Activated CD8-positive, alpha-beta memory T cell treated with anti-CD3 and anti-CD28 coated beads for 36 hours (primary cell): ENCODE measurements around the gene PLAGL2. TPM values are rescaled to one million over a fixed set of nuclear protein-coding genes. Genes with fewer than 3 reads are reported as not detected.

ENCODE experiments used
- CTCF ChIA-PET: fragments of 350-600 bp; sonication (Branson Sonifier 250); formaldehyde crosslinking; loops from one replicate; lab custom pipeline; 2021; ENCODE audit warnings: antibody characterized with exemption; lab: Charles Lee
- POLR2A ChIA-PET: fragments of 350-600 bp; sonication (Branson Sonifier 250); formaldehyde crosslinking; loops from one replicate; lab custom pipeline; 2021; ENCODE audit warnings: antibody characterized with exemption; lab: Charles Lee
- total RNA-seq, 2 experiments: library from RNA; stranded (reverse); gene quantifications; one replicate each; pipeline ENCODE4 v1.2.3, GENCODE V29; 2021

PLAGL2 gene
- total RNA-seq, 2 experiments from 2014 or later, result 115 to 117 TPM

- POLR2A ChIA-PET, result interaction anchor here (1.0 to 1.4 kb wide), 2 partner anchors 53 to 91 kb away, joined by 3 to 4 read pairs; no protein-coding TSS in a partner anchor
- CTCF ChIA-PET, result interaction anchor here (0.6 to 1.3 kb wide), 4 partner anchors 8 to 52 kb away, joined by 3 to 4 read pairs (median 4); no protein-coding TSS in a partner anchor
Observed at GRCh38 chr20:32233286-32233685, 25.7 kb upstream of the PLAGL2 start.

GRCh38 chr20:32232326-32232886 is 24.9 kb upstream of the PLAGL2 start:
- CTCF ChIA-PET, result interaction anchor here (0.6 to 1.6 kb wide), 4 partner anchors 9 to 271 kb away, joined by 3 to 4 read pairs (median 4); no protein-coding TSS in a partner anchor
- POLR2A ChIA-PET, result interaction anchor here (0.5 to 1.9 kb wide), 10 partner anchors 25 to 147 kb away, joined by 3 to 5 read pairs (median 4); partner anchors contain the start of genes ASXL1, PLAGL2 and POFUT1

GRCh38 chr20:32231847-32232246 is 24.3 kb upstream of the PLAGL2 start:
- CTCF ChIA-PET, result interaction anchor here (1.3 to 1.6 kb wide), 2 partner anchors 9 to 272 kb away, joined by 4 read pairs; no protein-coding TSS in a partner anchor
- POLR2A ChIA-PET, result interaction anchor here (0.5 to 1.9 kb wide), 9 partner anchors 25 to 179 kb away, joined by 3 to 5 read pairs (median 4); partner anchors contain the start of genes ASXL1, PLAGL2 and POFUT1

- ChIA-PET CTCF (interaction anchor here (1.6 kb wide), 1 partner anchor 273 kb away, joined by 4 read pairs; no protein-coding TSS in a partner anchor), POLR2A (interaction anchor here (0.5 to 1.9 kb wide), 4 partner anchors 24 to 180 kb away, joined by 3 to 5 read pairs (median 3); partner anchors contain the start of genes PLAGL2 and POFUT1)
Observed at GRCh38 chr20:32231245-32231644, 23.7 kb upstream of the PLAGL2 start.

GRCh38 chr20:32230707-32231106 is 23.2 kb upstream of the PLAGL2 start:
- POLR2A ChIA-PET, result no interaction called here
- CTCF ChIA-PET, result interaction anchor here (0.7 kb wide), 1 partner anchor 17 kb away, joined by 3 read pairs; no protein-coding TSS in a partner anchor

- CTCF ChIA-PET, result no interaction called here
- POLR2A ChIA-PET, result interaction anchor here (0.7 kb wide), 1 partner anchor 210 kb away, joined by 3 read pairs; no protein-coding TSS in a partner anchor
Observed at GRCh38 chr20:32229251-32229747, 21.8 kb upstream of the PLAGL2 start.

GRCh38 chr20:32227744-32228688 is 20.5 kb upstream of the PLAGL2 start:
- CTCF ChIA-PET, result no interaction called here
- POLR2A ChIA-PET, result no interaction called here

- POLR2A ChIA-PET, result no interaction called here
- CTCF ChIA-PET, result no interaction called here
Observed at GRCh38 chr20:32227306-32227705, 19.8 kb upstream of the PLAGL2 start.

- CTCF ChIA-PET, result no interaction called here
- POLR2A ChIA-PET, result no interaction called here
Observed at GRCh38 chr20:32226391-32226790, 18.8 kb upstream of the PLAGL2 start.

GRCh38 chr20:32224463-32224862 is 16.9 kb upstream of the PLAGL2 start:
- ChIA-PET CTCF (no interaction called here), POLR2A (interaction anchor here (0.6 kb wide), 2 partner anchors 108 to 514 kb away, joined by 3 read pairs; no protein-coding TSS in a partner anchor)

GRCh38 chr20:32218156-32218900 is 10.8 kb upstream of the PLAGL2 start:
- ChIA-PET POLR2A (interaction anchor here (1.2 to 1.4 kb wide), 2 partner anchors 9 to 59 kb away, joined by 3 to 4 read pairs; partner anchors contain the start of gene KIF3B), CTCF (interaction anchor here (0.6 kb wide), 1 partner anchor 78 kb away, joined by 3 read pairs; no protein-coding TSS in a partner anchor)

- POLR2A ChIA-PET, result no interaction called here
- CTCF ChIA-PET, result no interaction called here
Observed at GRCh38 chr20:32216179-32217142, 8.9 kb upstream of the PLAGL2 start.

GRCh38 chr20:32215729-32216128 is 8.2 kb upstream of the PLAGL2 start:
- POLR2A ChIA-PET, result no interaction called here
- CTCF ChIA-PET, result no interaction called here

- POLR2A ChIA-PET, result no interaction called here
- CTCF ChIA-PET, result no interaction called here
Observed at GRCh38 chr20:32215147-32215546, 7.6 kb upstream of the PLAGL2 start.

- ChIA-PET POLR2A (no interaction called here), CTCF (interaction anchor here (0.6 kb wide), 1 partner anchor 49 kb away, joined by 3 read pairs; no protein-coding TSS in a partner anchor)
Observed at GRCh38 chr20:32213870-32214269, 6.3 kb upstream of the PLAGL2 start.

- ChIA-PET POLR2A (interaction anchor here (0.5 kb wide), 1 partner anchor 124 kb away, joined by 3 read pairs; no protein-coding TSS in a partner anchor), CTCF (no interaction called here)
Observed at GRCh38 chr20:32209850-32210605, 2.5 kb upstream of the PLAGL2 start.
